Liver (tissue), 9 donors: ENCODE results near the gene NR6A1. TPM values are rescaled to one million over a fixed set of nuclear protein-coding genes. Genes with fewer than 3 reads are reported as not detected.

Experiments
- DNase-seq: peaks from one replicate; pipeline ENCODE4 v3.0.0-alpha.2; 2017; ENCODE audit warnings: low spot score
- H3K27ac ChIP-seq, 2 donors: one replicate each; pipeline ENCODE4 v1.7.0; 2013; ENCODE audit warnings: inconsistent platforms in 2 of 2, low read length in 2 of 2, control low read depth in 1 of 2, low read depth in 1 of 2, mild to moderate bottlenecking in 1 of 2
- H3K27me3 ChIP-seq, 4 donors: one replicate each; pipeline versions ENCODE4 v1.6.1 to v1.7.0; 2013; ENCODE audit warnings: low read length in 3 of 4, inconsistent platforms in 1 of 4, mild to moderate bottlenecking in 1 of 4, moderate library complexity in 1 of 4; ENCODE audit not compliant: control insufficient read depth in 4 of 4, insufficient read depth in 4 of 4
- H3K36me3 ChIP-seq, 4 donors: one replicate each; pipeline versions ENCODE4 v1.6.1 to v1.7.0; 2013; ENCODE audit warnings: low read length in 3 of 4, mild to moderate bottlenecking in 3 of 4, low read depth in 1 of 4, moderate library complexity in 1 of 4; ENCODE audit not compliant: control insufficient read depth in 4 of 4, insufficient read depth in 3 of 4
- H3K4me1 ChIP-seq, 4 donors: one replicate each; pipeline versions ENCODE4 v1.6.1 to v1.7.0; 2013; ENCODE audit warnings: low read length in 3 of 4, mild to moderate bottlenecking in 3 of 4, moderate library complexity in 1 of 4; ENCODE audit not compliant: control insufficient read depth in 4 of 4, insufficient read depth in 4 of 4
- H3K4me3 ChIP-seq, 3 donors: one replicate each; pipeline versions ENCODE4 v1.6.1 to v1.7.0; 2013; ENCODE audit warnings: low read length in 3 of 3, control low read depth in 1 of 3, low read depth in 1 of 3, mild to moderate bottlenecking in 1 of 3
- H3K9ac ChIP-seq, 2 donors: one replicate each; pipeline ENCODE4 v1.7.0; 2013; ENCODE audit warnings: low read length in 2 of 2, mild to moderate bottlenecking in 2 of 2, moderate library complexity in 2 of 2, control low read depth in 1 of 2, low read depth in 1 of 2
- H3K9me3 ChIP-seq, 4 donors: one replicate each; pipeline versions ENCODE4 v1.6.1 to v1.7.0; 2013; ENCODE audit warnings: low read length in 3 of 4; ENCODE audit not compliant: control insufficient read depth in 4 of 4
- FOXA1 ChIP-seq: IDR thresholded peaks from 2 replicates; pipeline ENCODE4 v1.6.1; 2016; ENCODE audit warnings: antibody characterized with exemption
- JUND ChIP-seq, 2 donors: IDR thresholded peaks; 2 replicates each; pipeline ENCODE4 v1.6.1; 2016; ENCODE audit warnings: antibody characterized with exemption in 2 of 2
- RXRA ChIP-seq, 2 donors: IDR thresholded peaks; 2 replicates each; pipeline ENCODE4 v1.6.1; 2017 to 2018; ENCODE audit warnings: antibody characterized with exemption in 2 of 2, mild to moderate bottlenecking in 1 of 2
- YY1 ChIP-seq: IDR thresholded peaks from 2 replicates; pipeline ENCODE4 v1.6.1; 2016; ENCODE audit warnings: antibody characterized with exemption, mild to moderate bottlenecking
- WGBS: extraction: QIAGEN DNeasy Blood & Tissue Kit; methylation state at CpG from one replicate; pipeline ENCODE4 v1.1.7; 2013; 5-methylcytosine and 5-hydroxymethylcytosine counted together
- polyA plus RNA-seq, 2 donors: library from polyadenylated mRNA; stranded (reverse) in 1 of 2; unstranded in 1 of 2; fragments of 200-250 nt in 1 of 2; fragments of >200 nt in 1 of 2; fragmentation: Nextera tagmentation in 1 of 2; extraction: Ambion mirVana in 1 of 2; gene quantifications; one replicate each; pipeline versions ENCODE4 v1.2.1 to v1.2.3, GENCODE V29; 2013 to 2015
- total RNA-seq, 2 donors: library from RNA; depleted of rRNA; stranded (reverse); fragments of >200 nt; gene quantifications; one replicate each; pipeline ENCODE4 v1.2.3, GENCODE V29; 2014
- TF ChIP-seq, protein P1 (sequence below): IDR thresholded peaks from 2 replicates; pipeline ENCODE4 v1.6.1; 2016; ENCODE audit warnings: antibody characterized with exemption
- TF ChIP-seq, protein P2 (sequence below): fragments of 150-350 bp; IDR thresholded peaks from 2 replicates; pipeline ENCODE4 v1.5.1; 2017; ENCODE audit warnings: improper control_type of control experiment, low read depth, low read length; ENCODE audit not compliant: missing input control
- TF ChIP-seq, protein P3 (sequence below): IDR thresholded peaks from 2 replicates; pipeline ENCODE4 v1.6.1; 2016; ENCODE audit warnings: antibody characterized with exemption, mild to moderate bottlenecking
- TF ChIP-seq, protein P4 (sequence below): IDR thresholded peaks from 2 replicates; pipeline ENCODE4 v1.6.1; 2016; ENCODE audit warnings: antibody characterized with exemption
- donor health status: healthy.
- donor health status: healthy.
- donor health status: healthy.
- donor health status: healthy.
- donor health status: healthy.

Gene NR6A1
- total and polyA plus RNA-seq, 4 donors = 0.72 to 6.1 (median 2.1) TPM

DNA sequence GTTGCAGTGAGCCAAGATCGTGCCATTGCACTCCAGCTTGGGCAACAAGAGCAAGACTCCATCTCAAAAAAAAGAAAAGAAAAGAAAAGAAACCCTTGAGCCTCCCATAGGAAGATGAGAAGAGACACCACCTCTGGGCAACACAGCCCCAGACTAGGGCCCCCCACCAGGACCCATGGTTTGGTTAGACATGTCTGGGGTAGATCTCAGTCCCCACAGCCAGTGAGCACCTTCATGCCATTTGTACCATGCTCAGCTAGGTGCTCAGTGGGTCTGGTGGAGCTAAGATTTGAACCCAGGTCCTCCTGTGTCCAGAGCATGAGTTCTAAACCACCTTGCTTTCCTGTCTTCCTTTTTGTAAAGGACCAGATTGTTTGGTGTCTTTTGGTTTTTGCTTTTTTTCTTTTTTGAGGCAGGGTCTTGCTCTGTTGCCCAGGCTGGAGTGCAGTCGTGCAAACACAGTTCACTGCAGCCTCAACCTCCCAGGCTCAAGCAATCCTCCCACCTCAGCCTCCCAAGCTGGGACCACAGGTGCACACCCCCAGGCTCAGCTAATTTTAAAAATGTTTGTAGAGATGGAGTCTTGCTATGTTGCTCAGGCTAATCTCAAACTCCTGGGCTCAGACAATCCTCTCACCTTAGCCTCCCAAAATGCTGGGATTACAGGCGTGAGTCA lies 17.6 kb upstream of the NR6A1 start:
- Histone ChIP-seq H3K36me3 (no peaks in the 10 kb centered on the region), H3K4me1 (no peaks in the 10 kb centered on the region), H3K27me3 (no peaks in the 10 kb centered on the region), H3K9ac (no peak overlapping the region), H3K27ac (no peak overlapping the region), H3K9me3 (no peaks in the 10 kb centered on the region), H3K4me3 (no peak overlapping the region)
- TF ChIP-seq RXRA (IDR thresholded peaks at IDR 0.05) (no peak), YY1 (no peak), FOXA1 (no peak)
- TF ChIP-seq, protein P1, sequence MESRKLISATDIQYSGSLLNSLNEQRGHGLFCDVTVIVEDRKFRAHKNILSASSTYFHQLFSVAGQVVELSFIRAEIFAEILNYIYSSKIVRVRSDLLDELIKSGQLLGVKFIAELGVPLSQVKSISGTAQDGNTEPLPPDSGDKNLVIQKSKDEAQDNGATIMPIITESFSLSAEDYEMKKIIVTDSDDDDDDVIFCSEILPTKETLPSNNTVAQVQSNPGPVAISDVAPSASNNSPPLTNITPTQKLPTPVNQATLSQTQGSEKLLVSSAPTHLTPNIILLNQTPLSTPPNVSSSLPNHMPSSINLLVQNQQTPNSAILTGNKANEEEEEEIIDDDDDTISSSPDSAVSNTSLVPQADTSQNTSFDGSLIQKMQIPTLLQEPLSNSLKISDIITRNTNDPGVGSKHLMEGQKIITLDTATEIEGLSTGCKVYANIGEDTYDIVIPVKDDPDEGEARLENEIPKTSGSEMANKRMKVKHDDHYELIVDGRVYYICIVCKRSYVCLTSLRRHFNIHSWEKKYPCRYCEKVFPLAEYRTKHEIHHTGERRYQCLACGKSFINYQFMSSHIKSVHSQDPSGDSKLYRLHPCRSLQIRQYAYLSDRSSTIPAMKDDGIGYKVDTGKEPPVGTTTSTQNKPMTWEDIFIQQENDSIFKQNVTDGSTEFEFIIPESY = no peak
- TF ChIP-seq, protein P2, sequence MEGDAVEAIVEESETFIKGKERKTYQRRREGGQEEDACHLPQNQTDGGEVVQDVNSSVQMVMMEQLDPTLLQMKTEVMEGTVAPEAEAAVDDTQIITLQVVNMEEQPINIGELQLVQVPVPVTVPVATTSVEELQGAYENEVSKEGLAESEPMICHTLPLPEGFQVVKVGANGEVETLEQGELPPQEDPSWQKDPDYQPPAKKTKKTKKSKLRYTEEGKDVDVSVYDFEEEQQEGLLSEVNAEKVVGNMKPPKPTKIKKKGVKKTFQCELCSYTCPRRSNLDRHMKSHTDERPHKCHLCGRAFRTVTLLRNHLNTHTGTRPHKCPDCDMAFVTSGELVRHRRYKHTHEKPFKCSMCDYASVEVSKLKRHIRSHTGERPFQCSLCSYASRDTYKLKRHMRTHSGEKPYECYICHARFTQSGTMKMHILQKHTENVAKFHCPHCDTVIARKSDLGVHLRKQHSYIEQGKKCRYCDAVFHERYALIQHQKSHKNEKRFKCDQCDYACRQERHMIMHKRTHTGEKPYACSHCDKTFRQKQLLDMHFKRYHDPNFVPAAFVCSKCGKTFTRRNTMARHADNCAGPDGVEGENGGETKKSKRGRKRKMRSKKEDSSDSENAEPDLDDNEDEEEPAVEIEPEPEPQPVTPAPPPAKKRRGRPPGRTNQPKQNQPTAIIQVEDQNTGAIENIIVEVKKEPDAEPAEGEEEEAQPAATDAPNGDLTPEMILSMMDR = no peak
- no peak for DNase-seq
- 85% methylated on average over 3 of the region's 3 CpGs for WGBS

DNA sequence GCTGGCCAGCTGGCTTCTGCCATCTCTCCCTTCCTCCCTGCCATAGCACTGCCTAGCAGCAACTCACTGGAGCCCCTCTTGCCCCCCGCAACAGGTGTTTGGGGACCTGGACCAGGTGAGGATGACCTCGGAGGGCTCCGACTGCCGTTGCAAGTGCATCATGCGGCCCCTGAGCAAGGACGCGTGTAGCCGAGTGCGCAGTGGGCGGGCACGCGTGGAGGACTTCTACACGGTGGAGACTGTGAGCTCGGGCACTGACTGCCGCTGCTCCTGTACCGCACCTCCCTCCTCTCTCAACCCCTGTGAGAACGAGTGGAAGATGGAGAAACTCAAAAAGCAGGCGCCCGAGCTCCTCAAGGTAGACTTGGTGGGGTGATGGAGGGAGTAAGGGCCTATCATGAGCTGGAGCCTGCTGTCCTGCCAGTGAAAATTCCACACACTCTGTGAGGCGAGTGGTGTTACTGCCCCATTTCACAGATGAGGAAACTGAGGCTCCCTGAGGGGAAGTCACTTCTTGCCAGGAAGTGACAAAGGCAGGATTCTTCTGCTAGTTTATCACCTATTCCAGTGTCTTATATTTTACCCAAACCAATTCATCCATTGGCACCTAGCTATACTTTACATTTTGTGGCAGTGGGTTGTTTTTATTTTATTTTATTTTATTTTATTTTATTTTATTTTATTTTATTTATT lies 15.9 kb upstream of the NR6A1 start:
- Histone ChIP-seq H3K27me3 (no peaks in the 10 kb centered on the region), H3K9me3 (no peaks in the 10 kb centered on the region), H3K36me3 (no peaks in the 10 kb centered on the region), H3K9ac (no peak overlapping the region), H3K4me3 (no peak overlapping the region), H3K4me1 (no peaks in the 10 kb centered on the region), H3K27ac (no peak overlapping the region)
- WGBS = 97% methylated on average over 20 of the region's 20 CpGs
- DNase-seq = peak; percentile 13
- no peak for TF ChIP-seq JUND (IDR thresholded peaks at IDR 0.05)
- TF ChIP-seq, protein P3, sequence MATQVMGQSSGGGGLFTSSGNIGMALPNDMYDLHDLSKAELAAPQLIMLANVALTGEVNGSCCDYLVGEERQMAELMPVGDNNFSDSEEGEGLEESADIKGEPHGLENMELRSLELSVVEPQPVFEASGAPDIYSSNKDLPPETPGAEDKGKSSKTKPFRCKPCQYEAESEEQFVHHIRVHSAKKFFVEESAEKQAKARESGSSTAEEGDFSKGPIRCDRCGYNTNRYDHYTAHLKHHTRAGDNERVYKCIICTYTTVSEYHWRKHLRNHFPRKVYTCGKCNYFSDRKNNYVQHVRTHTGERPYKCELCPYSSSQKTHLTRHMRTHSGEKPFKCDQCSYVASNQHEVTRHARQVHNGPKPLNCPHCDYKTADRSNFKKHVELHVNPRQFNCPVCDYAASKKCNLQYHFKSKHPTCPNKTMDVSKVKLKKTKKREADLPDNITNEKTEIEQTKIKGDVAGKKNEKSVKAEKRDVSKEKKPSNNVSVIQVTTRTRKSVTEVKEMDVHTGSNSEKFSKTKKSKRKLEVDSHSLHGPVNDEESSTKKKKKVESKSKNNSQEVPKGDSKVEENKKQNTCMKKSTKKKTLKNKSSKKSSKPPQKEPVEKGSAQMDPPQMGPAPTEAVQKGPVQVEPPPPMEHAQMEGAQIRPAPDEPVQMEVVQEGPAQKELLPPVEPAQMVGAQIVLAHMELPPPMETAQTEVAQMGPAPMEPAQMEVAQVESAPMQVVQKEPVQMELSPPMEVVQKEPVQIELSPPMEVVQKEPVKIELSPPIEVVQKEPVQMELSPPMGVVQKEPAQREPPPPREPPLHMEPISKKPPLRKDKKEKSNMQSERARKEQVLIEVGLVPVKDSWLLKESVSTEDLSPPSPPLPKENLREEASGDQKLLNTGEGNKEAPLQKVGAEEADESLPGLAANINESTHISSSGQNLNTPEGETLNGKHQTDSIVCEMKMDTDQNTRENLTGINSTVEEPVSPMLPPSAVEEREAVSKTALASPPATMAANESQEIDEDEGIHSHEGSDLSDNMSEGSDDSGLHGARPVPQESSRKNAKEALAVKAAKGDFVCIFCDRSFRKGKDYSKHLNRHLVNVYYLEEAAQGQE = no peak
- TF ChIP-seq, protein P1 = no peak
- TF ChIP-seq, protein P4, sequence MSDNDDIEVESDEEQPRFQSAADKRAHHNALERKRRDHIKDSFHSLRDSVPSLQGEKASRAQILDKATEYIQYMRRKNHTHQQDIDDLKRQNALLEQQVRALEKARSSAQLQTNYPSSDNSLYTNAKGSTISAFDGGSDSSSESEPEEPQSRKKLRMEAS = no peak
- TF ChIP-seq, protein P2 = no peak
